ENCODE data around the gene ELOVL1. TPM values are rescaled to one million over a fixed set of nuclear protein-coding genes. Genes with fewer than 3 reads are reported as not detected.

The ELOVL1 gene
- total RNA-seq, 1 donor from 2014 or later = 61.9 TPM

GRCh38 chr1:43350976-43351375, 16.8 kb downstream of the ELOVL1 start:
- Mint-ChIP-seq H3K4me3 (ENCODE audit: unreplicated experiment) (no peak overlapping the region), H3K27me3 (ENCODE audit: unreplicated experiment) (peaks cover 5% of the 10 kb centered on the region), H3K9me3 (ENCODE audit: unreplicated experiment) (no peaks in the 10 kb centered on the region), H3K36me3 (ENCODE audit: unreplicated experiment) (no peaks in the 10 kb centered on the region), H3K4me1 (ENCODE audit: unreplicated experiment) (peaks cover 14% of the 10 kb centered on the region), H3K27ac (ENCODE audit: unreplicated experiment) (no peak overlapping the region)
- no peak for DNase-seq (ENCODE audit: extremely low spot score, unreplicated experiment)
- TF ChIP-seq CTCF (IDR thresholded peaks at IDR 0.05) = no peak

- Mint-ChIP-seq H3K9me3 (ENCODE audit: unreplicated experiment) (no peaks in the 10 kb centered on the region), H3K27me3 (ENCODE audit: unreplicated experiment) (peaks cover 5% of the 10 kb centered on the region), H3K4me3 (ENCODE audit: unreplicated experiment) (peak overlapping the region; percentile 61), H3K36me3 (ENCODE audit: unreplicated experiment) (no peaks in the 10 kb centered on the region), H3K4me1 (ENCODE audit: unreplicated experiment) (peaks cover 14% of the 10 kb centered on the region), H3K27ac (ENCODE audit: unreplicated experiment) (peak overlapping the region; percentile 32)
- TF ChIP-seq CTCF (IDR thresholded peaks at IDR 0.05) = no peak
- no peak for DNase-seq (ENCODE audit: extremely low spot score, unreplicated experiment)
These were observed 18.1 kb downstream of the ELOVL1 start for GRCh38 chr1:43349594-43350306.

GRCh38 chr1:43348809-43349593, 18.8 kb downstream of the ELOVL1 start:
- no peaks in the 10 kb centered on the region for H3K36me3 Mint-ChIP-seq (ENCODE audit: unreplicated experiment)
- no peak for DNase-seq (ENCODE audit: extremely low spot score, unreplicated experiment)
- TF ChIP-seq CTCF (IDR thresholded peaks at IDR 0.05) = no peak
- peak overlapping the region; percentile 32 for H3K27ac Mint-ChIP-seq (ENCODE audit: unreplicated experiment)
- peaks cover 14% of the 10 kb centered on the region for H3K4me1 Mint-ChIP-seq (ENCODE audit: unreplicated experiment)
- peak overlapping the region; percentile 61 for H3K4me3 Mint-ChIP-seq (ENCODE audit: unreplicated experiment)
- no peaks in the 10 kb centered on the region for H3K9me3 Mint-ChIP-seq (ENCODE audit: unreplicated experiment)
- peaks cover 5% of the 10 kb centered on the region for H3K27me3 Mint-ChIP-seq (ENCODE audit: unreplicated experiment)

GRCh38 chr1:43348343-43348808, 19.4 kb downstream of the ELOVL1 start:
- no peak overlapping the region for H3K27ac Mint-ChIP-seq (ENCODE audit: unreplicated experiment)
- no peaks in the 10 kb centered on the region for H3K9me3 Mint-ChIP-seq (ENCODE audit: unreplicated experiment)
- H3K36me3 Mint-ChIP-seq (ENCODE audit: unreplicated experiment) = no peaks in the 10 kb centered on the region
- no peak for DNase-seq (ENCODE audit: extremely low spot score, unreplicated experiment)
- peak overlapping the region; percentile 61 for H3K4me3 Mint-ChIP-seq (ENCODE audit: unreplicated experiment)
- H3K4me1 Mint-ChIP-seq (ENCODE audit: unreplicated experiment) = peaks cover 14% of the 10 kb centered on the region
- H3K27me3 Mint-ChIP-seq (ENCODE audit: unreplicated experiment) = peaks cover 5% of the 10 kb centered on the region
- TF ChIP-seq CTCF (IDR thresholded peaks at IDR 0.05) = no peak

DNA sequence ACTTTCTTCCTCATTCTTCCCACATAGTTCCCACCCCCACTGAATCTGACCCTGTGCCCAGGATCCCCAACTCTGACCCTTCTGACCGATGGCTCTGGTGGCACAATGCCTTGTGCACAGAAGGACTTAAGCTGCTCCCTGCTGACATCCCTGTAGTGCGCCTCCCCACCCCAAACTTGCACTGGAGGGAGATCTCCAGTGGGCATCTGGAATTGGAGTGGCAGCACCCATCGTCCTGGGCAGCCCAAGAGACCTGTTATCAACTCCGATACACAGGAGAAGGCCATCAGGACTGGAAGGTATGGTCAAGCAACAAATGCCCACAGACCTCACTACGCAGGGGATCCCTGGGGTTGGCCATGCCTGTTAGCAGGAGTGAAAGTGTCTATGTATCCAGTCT, 21.2 kb downstream of the ELOVL1 start:
- H3K36me3 Mint-ChIP-seq (ENCODE audit: unreplicated experiment) = no peaks in the 10 kb centered on the region

More for the DNA sequence above, 21.2 kb downstream of the ELOVL1 start:
- peaks cover 14% of the 10 kb centered on the region for H3K4me1 Mint-ChIP-seq (ENCODE audit: unreplicated experiment)
- no peak for TF ChIP-seq CTCF (IDR thresholded peaks at IDR 0.05)
- H3K4me3 Mint-ChIP-seq (ENCODE audit: unreplicated experiment) = no peak overlapping the region
- no peaks in the 10 kb centered on the region for H3K9me3 Mint-ChIP-seq (ENCODE audit: unreplicated experiment)
- DNase-seq (ENCODE audit: extremely low spot score, unreplicated experiment) = no peak
- no peak overlapping the region for H3K27ac Mint-ChIP-seq (ENCODE audit: unreplicated experiment)
- peaks cover 5% of the 10 kb centered on the region for H3K27me3 Mint-ChIP-seq (ENCODE audit: unreplicated experiment)

All from osteocyte (in vitro differentiated cells).